HAP-1 (cell line): ENCODE results near the gene ISM1.
A peak's percentile ranks its signal among the peaks of the same experiment; 100 is the strongest.

Experiments used
- DNase-seq, 2 experiments: peaks; one replicate each; pipeline ENCODE4 v3.0.0-alpha.2; 2016 to 2020; ENCODE audit warnings: low spot score in 2 of 2
- H3K27me3 ChIP-seq: fragments of 250-450 bp; sonication (Bioruptor Pico); 2 replicates; pipeline ENCODE4 v1.5.1; 2020; ENCODE audit warnings: low read depth, mild to moderate bottlenecking, moderate library complexity
- H3K36me3 ChIP-seq: fragments of 250-450 bp; sonication (Bioruptor Pico); replicated peaks from 2 replicates; pipeline ENCODE4 v1.5.1; 2020; ENCODE audit warnings: mild to moderate bottlenecking
- H3K4me1 ChIP-seq: fragments of 250-450 bp; sonication (Bioruptor Pico); 2 replicates; pipeline ENCODE4 v1.5.1; 2020; ENCODE audit warnings: mild to moderate bottlenecking
- H3K4me3 ChIP-seq: fragments of 250-450 bp; sonication (Bioruptor Pico); 2 replicates; pipeline ENCODE4 v1.5.1; 2020; ENCODE audit warnings: mild to moderate bottlenecking, moderate library complexity
- H3K9me3 ChIP-seq: fragments of 250-450 bp; sonication (Bioruptor Pico); 2 replicates; pipeline ENCODE4 v1.5.1; 2020; ENCODE audit warnings: mild to moderate bottlenecking, moderate library complexity
- in situ Hi-C: fragments of 300-500 bp; cut with MboI; formaldehyde crosslinking; loops from 3 replicates; pipeline ENCODE4 v1.14.3; 2020; ENCODE audit warnings: low sequenced_read_pairs, inconsistent platforms, mixed read lengths

ISM1 gene

GRCh38 chr20:13307562-13308163, 86.6 kb downstream of the ISM1 start:
- in situ Hi-C loops: no loop called here
- Histone ChIP-seq H3K9me3 (no peaks in the 10 kb centered on the region), H3K27me3 (no peaks in the 10 kb centered on the region), H3K36me3 (no peaks in the 10 kb centered on the region), H3K4me1 (no peaks in the 10 kb centered on the region), H3K4me3 (no peak overlapping the region)
- DNase-seq: no peak

DNA sequence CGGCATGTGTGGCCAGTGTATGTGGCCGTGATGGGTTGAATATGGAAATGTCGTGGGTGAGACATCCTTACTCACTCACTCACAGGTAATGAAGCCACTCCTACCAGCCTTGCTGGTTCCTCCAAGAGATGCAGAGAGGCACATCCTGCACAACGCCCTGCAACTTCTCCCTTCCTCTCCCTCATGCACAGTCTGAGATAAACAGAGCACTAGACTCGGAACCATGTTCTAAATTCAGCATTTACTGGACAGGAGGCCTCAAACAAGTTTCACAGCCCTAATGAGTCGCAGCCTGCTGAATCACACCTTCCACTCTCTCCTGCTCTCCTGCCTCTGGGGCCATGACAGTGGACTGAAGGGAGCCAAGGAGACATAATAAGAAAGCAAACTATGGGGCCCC, 91.2 kb downstream of the ISM1 start:
- Histone ChIP-seq H3K4me3 (no peak overlapping the region), H3K27me3 (no peaks in the 10 kb centered on the region), H3K4me1 (no peaks in the 10 kb centered on the region), H3K9me3 (no peaks in the 10 kb centered on the region), H3K36me3 (no peaks in the 10 kb centered on the region)
- no peak for DNase-seq
- in situ Hi-C loops: no loop called here

- DNase-seq: no peak
- Histone ChIP-seq H3K27me3 (no peaks in the 10 kb centered on the region), H3K36me3 (no peaks in the 10 kb centered on the region), H3K4me1 (no peaks in the 10 kb centered on the region), H3K4me3 (no peak overlapping the region), H3K9me3 (no peaks in the 10 kb centered on the region)
- in situ Hi-C loops: no loop called here
Observed at GRCh38 chr20:13313201-13313600, 92.1 kb downstream of the ISM1 start.

GRCh38 chr20:13317439-13317838, 96.4 kb downstream of the ISM1 start:
- no peak for DNase-seq
- H3K4me3 ChIP-seq: no peak overlapping the region
- in situ Hi-C loops: no loop called here
- no peaks in the 10 kb centered on the region for H3K4me1 ChIP-seq
- H3K27me3 ChIP-seq: no peaks in the 10 kb centered on the region
- no peaks in the 10 kb centered on the region for H3K9me3 ChIP-seq
- H3K36me3 ChIP-seq: no peaks in the 10 kb centered on the region

GRCh38 chr20:13318871-13319521, 97.9 kb downstream of the ISM1 start:
- DNase-seq: no peak
- in situ Hi-C loops: no loop called here
- Histone ChIP-seq H3K4me1 (no peaks in the 10 kb centered on the region), H3K27me3 (no peaks in the 10 kb centered on the region; the same call in 1 of the 2 replicates), H3K9me3 (no peaks in the 10 kb centered on the region), H3K4me3 (no peak overlapping the region), H3K36me3 (no peaks in the 10 kb centered on the region)

GRCh38 chr20:13320702-13321101, 99.6 kb downstream of the ISM1 start:
- H3K9me3 ChIP-seq: no peaks in the 10 kb centered on the region
- DNase-seq: no peak
- H3K4me3 ChIP-seq: no peak overlapping the region
- no peaks in the 10 kb centered on the region; the same call in 1 of the 2 replicates for H3K36me3 ChIP-seq
- H3K4me1 ChIP-seq: no peaks in the 10 kb centered on the region
- H3K27me3 ChIP-seq: peaks cover 6% of the 10 kb centered on the region; the same call in 1 of the 2 replicates
- in situ Hi-C loops: no loop called here

DNA sequence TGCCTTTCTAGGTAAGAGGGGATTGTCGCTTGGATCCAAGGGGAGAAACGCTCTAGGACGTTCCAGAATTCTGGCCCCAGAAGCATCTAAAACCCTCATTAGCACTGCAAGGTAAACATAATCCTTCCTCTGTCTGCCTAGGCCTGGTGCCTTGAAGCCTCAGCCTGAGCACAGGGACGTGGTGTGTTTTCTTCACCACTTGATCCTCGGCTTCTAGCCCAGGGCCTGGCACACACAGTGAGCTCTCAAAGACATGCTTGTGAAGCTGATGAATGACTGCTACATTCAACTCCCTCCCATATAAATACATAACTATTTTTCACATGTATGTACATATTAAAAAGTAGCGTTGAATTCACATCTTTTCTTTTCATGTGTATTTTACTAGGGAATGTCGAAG, 100.3 kb downstream of the ISM1 start:
- Histone ChIP-seq H3K4me3 (no peak overlapping the region), H3K36me3 (no peaks in the 10 kb centered on the region; the same call in 1 of the 2 replicates), H3K4me1 (no peaks in the 10 kb centered on the region), H3K9me3 (no peaks in the 10 kb centered on the region), H3K27me3 (peaks cover 6% of the 10 kb centered on the region; the same call in 1 of the 2 replicates)
- DNase-seq: no peak
- in situ Hi-C loops: no loop called here

GRCh38 chr20:13322198-13322597, 101.1 kb downstream of the ISM1 start:
- Histone ChIP-seq H3K27me3 (peaks cover 6% of the 10 kb centered on the region; the same call in 1 of the 2 replicates), H3K9me3 (no peaks in the 10 kb centered on the region), H3K36me3 (no peaks in the 10 kb centered on the region; the same call in 1 of the 2 replicates), H3K4me1 (no peaks in the 10 kb centered on the region), H3K4me3 (no peak overlapping the region)
- in situ Hi-C loops: no loop called here
- DNase-seq: no peak

GRCh38 chr20:13322621-13323020, 101.5 kb downstream of the ISM1 start:
- peaks cover 6% of the 10 kb centered on the region; the same call in 1 of the 2 replicates for H3K27me3 ChIP-seq
- no peaks in the 10 kb centered on the region for H3K4me1 ChIP-seq
- in situ Hi-C loops: no loop called here
- H3K9me3 ChIP-seq: no peaks in the 10 kb centered on the region
- H3K36me3 ChIP-seq: no peaks in the 10 kb centered on the region; the same call in 1 of the 2 replicates
- no peak for DNase-seq
- H3K4me3 ChIP-seq: no peak overlapping the region

GRCh38 chr20:13325033-13325432, 104.0 kb downstream of the ISM1 start:
- Histone ChIP-seq H3K9me3 (no peaks in the 10 kb centered on the region), H3K27me3 (peaks cover 6% of the 10 kb centered on the region; the same call in 1 of the 2 replicates), H3K36me3 (no peaks in the 10 kb centered on the region; the same call in 1 of the 2 replicates), H3K4me3 (no peak overlapping the region), H3K4me1 (no peaks in the 10 kb centered on the region)
- in situ Hi-C loops: no loop called here
- DNase-seq: peak; percentile 50 to 72

- in situ Hi-C loops: no loop called here
- DNase-seq: no peak
- peaks cover 10% of the 10 kb centered on the region for H3K27me3 ChIP-seq
- no peak overlapping the region for H3K4me3 ChIP-seq
- no peaks in the 10 kb centered on the region for H3K9me3 ChIP-seq
- no peaks in the 10 kb centered on the region for H3K4me1 ChIP-seq
- H3K36me3 ChIP-seq: no peaks in the 10 kb centered on the region; the same call in 1 of the 2 replicates
Observed at GRCh38 chr20:13325796-13326340, 104.8 kb downstream of the ISM1 start.

GRCh38 chr20:13331536-13331935, 110.5 kb downstream of the ISM1 start:
- no peak for DNase-seq
- H3K4me3 ChIP-seq: no peak overlapping the region
- no peaks in the 10 kb centered on the region for H3K9me3 ChIP-seq
- no peaks in the 10 kb centered on the region for H3K4me1 ChIP-seq
- peaks cover 4% of the 10 kb centered on the region; the same call in 1 of the 2 replicates for H3K27me3 ChIP-seq
- H3K36me3 ChIP-seq: no peaks in the 10 kb centered on the region
- in situ Hi-C loops: no loop called here

DNA sequence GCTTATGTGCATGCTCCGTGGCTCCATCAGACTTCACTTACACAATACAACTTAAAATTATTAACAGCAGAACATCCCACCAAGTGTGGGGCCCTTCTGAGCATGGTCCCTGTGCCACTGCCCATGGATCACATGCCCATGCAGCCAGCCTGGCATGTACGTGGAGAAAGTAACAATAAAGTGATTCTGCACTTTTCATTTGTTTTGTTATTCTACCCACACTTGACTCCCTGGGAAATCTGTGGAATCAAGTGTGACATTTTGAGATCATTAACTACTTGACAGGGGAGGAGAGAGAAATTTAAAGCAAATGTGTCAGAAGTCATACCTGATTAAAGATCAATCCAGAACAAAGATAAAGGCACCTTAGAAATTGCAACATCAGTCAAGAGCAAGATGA, 112.0 kb downstream of the ISM1 start:
- Histone ChIP-seq H3K4me1 (no peaks in the 10 kb centered on the region), H3K9me3 (no peaks in the 10 kb centered on the region), H3K4me3 (no peak overlapping the region), H3K36me3 (no peaks in the 10 kb centered on the region), H3K27me3 (peaks cover 4% of the 10 kb centered on the region; the same call in 1 of the 2 replicates)
- DNase-seq: no peak
- in situ Hi-C loops: no loop called here

GRCh38 chr20:13333793-13334192, 112.7 kb downstream of the ISM1 start:
- no peak for DNase-seq
- Histone ChIP-seq H3K9me3 (no peaks in the 10 kb centered on the region), H3K27me3 (peaks cover 4% of the 10 kb centered on the region; the same call in 1 of the 2 replicates), H3K36me3 (no peaks in the 10 kb centered on the region), H3K4me3 (no peak overlapping the region), H3K4me1 (no peaks in the 10 kb centered on the region)
- in situ Hi-C loops: no loop called here
